OCI-LY7 (cell line): ENCODE data around the gene BRI3BP. TPM values are rescaled to one million over a fixed set of nuclear protein-coding genes. Genes with fewer than 3 reads are reported as not detected.

Experiments used
- BruUV-seq: library from RNA; stranded (reverse); fragments of 400-500 nt; replicated peaks from 2 replicates; lab custom pipeline; 2021; lab: Mats Ljungman, UMichigan
- CTCF ChIA-PET: fragments of 300-600 bp; sonication (Branson Sonifier 250); formaldehyde crosslinking; loops from one replicate; lab custom pipeline; 2022; ENCODE audit warnings: antibody characterized with exemption; ENCODE audit not compliant: unreplicated experiment; lab: Charles Lee
- POLR2A ChIA-PET: fragments of 300-600 bp; sonication (Branson Sonifier 250); formaldehyde crosslinking; loops from one replicate; lab custom pipeline; 2022; ENCODE audit warnings: antibody characterized with exemption; lab: Charles Lee
- DNase-seq: peaks from one replicate; pipeline ENCODE4 v3.0.0-alpha.2; 2015; ENCODE audit warnings: low spot score
- H2AFZ ChIP-seq: fragments of 200-600 bp; sonication (generic), shearing (Covaris generic); 2 replicates; pipeline ENCODE4 v1.6.1; 2014; ENCODE audit warnings: mild to moderate bottlenecking, antibody characterized with exemption, low read length, moderate library complexity
- H3K27ac ChIP-seq: fragments of 200-600 bp; sonication (generic); 2 replicates; pipeline ENCODE4 v1.5.1; 2014; ENCODE audit warnings: mixed run types, low read depth, mild to moderate bottlenecking, moderate library complexity, low read length, inconsistent platforms; ENCODE audit not compliant: poor library complexity, severe bottlenecking
- H3K36me3 ChIP-seq: fragments of 200-600 bp; sonication (generic); 2 replicates; pipeline ENCODE4 v1.6.1; 2014; ENCODE audit warnings: mild to moderate bottlenecking, antibody characterized with exemption, low read length, moderate library complexity, mixed read lengths; ENCODE audit not compliant: insufficient read depth
- H3K4me1 ChIP-seq: fragments of 200-600 bp; sonication (generic); 2 replicates; pipeline ENCODE4 v1.5.1; 2014; ENCODE audit warnings: mild to moderate bottlenecking, low read length; ENCODE audit not compliant: insufficient read depth, poor library complexity, severe bottlenecking
- H3K4me2 ChIP-seq: fragments of 200-600 bp; sonication (generic); 2 replicates; pipeline ENCODE4 v1.6.1; 2014; ENCODE audit warnings: mild to moderate bottlenecking, low read length
- H3K4me3 ChIP-seq: fragments of 200-600 bp; sonication (generic); 2 replicates; pipeline ENCODE4 v1.5.1; 2014; ENCODE audit warnings: mild to moderate bottlenecking, low read depth, low read length; ENCODE audit not compliant: poor library complexity, severe bottlenecking
- H3K79me2 ChIP-seq: fragments of 200-600 bp; sonication (generic); 2 replicates; pipeline ENCODE4 v1.6.1; 2016; ENCODE audit warnings: low read depth, mild to moderate bottlenecking, low read length, moderate library complexity, mixed read lengths; ENCODE audit not compliant: insufficient read depth
- H3K9me2 ChIP-seq: fragments of 200-600 bp; sonication (generic); 2 replicates; pipeline ENCODE4 v1.6.1; 2016; ENCODE audit warnings: mild to moderate bottlenecking, low read length, mixed read lengths; ENCODE audit not compliant: insufficient read depth
- H3K9me3 ChIP-seq: fragments of 200-600 bp; sonication (generic); 2 replicates; pipeline ENCODE4 v1.6.1; 2014; ENCODE audit warnings: mild to moderate bottlenecking, mixed run types, low read length, mixed read lengths
- H4K20me1 ChIP-seq: fragments of 200-600 bp; sonication (generic); 2 replicates; pipeline ENCODE4 v1.6.1; 2014; ENCODE audit warnings: mild to moderate bottlenecking, antibody characterized with exemption, low read length, moderate library complexity, mixed read lengths; ENCODE audit not compliant: insufficient read depth
- CTCF ChIP-seq: fragments of 200-600 bp; sonication (generic); conservative IDR thresholded peaks from 2 replicates; pipeline ENCODE4 v1.5.1; 2014; ENCODE audit warnings: mild to moderate bottlenecking, antibody characterized with exemption, low read length, moderate library complexity, mixed read lengths
- EZH2phosphoT487 ChIP-seq: fragments of 200-600 bp; sonication (generic); IDR thresholded peaks from 2 replicates; pipeline ENCODE4 v1.6.1; 2018; ENCODE audit warnings: low read depth, borderline replicate concordance, mild to moderate bottlenecking, mixed run types, antibody characterized with exemption, low read length, moderate library complexity, mixed read lengths
- intact Hi-C: fragments of 100-400 bp; cut with micrococcal nuclease; formaldehyde crosslinking; loops from one replicate; pipeline ENCODE4 v1.10.0; 2022; ENCODE audit not compliant: unreplicated experiment
- total RNA-seq, 2 experiments: library from RNA; depleted of rRNA in 1 of 2; stranded (reverse); fragments of >200 nt in 1 of 2; shearing (Covaris generic) in 1 of 2; gene quantifications; 2 replicates each; pipeline ENCODE4 v1.2.3, GENCODE V29; 2014 to 2022

Gene BRI3BP
- total RNA-seq, 2 experiments from 2014 or later, result 73.4 to 118 TPM

DNA sequence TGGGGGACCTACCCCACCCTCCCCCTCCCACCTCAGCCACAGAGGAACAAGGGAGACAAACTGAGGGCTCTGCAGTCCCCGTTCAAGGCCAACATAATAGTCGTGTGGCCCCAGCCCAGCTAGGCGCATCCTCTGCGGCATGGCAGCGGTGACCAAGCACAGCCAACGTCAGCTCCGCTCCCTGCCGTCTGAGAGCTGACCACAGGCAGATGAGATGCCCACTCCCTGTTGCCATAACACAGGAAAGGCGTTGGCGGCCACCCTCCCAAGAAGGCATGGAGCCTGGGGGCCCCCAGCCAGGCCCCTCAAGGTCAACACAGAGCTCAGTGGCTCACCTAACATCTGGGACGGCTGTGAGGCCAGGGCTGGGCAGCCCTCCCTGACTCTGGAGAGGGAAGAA lies 46.4 kb upstream of the BRI3BP start:
- Histone ChIP-seq H3K9me2 (no peaks in the 10 kb centered on the region), H4K20me1 (no peaks in the 10 kb centered on the region), H3K79me2 (no peaks in the 10 kb centered on the region), H3K4me2 (no peak overlapping the region), H3K27ac (no peak overlapping the region), H2AFZ (no peak overlapping the region), H3K36me3 (peaks cover 65% of the 10 kb centered on the region), H3K4me3 (no peak overlapping the region), H3K4me1 (no peaks in the 10 kb centered on the region), H3K9me3 (no peaks in the 10 kb centered on the region)
- BruUV-seq, result no TSS peak
- ChIA-PET CTCF (no interaction called here), POLR2A (interaction anchor here (0.7 kb wide), 2 partner anchors 28 to 453 kb away, joined by 3 to 6 read pairs; no protein-coding TSS in a partner anchor)
- intact Hi-C loops, result no loop called here
- TF ChIP-seq CTCF (no peak), EZH2phosphoT487 (no peak)
- no peak for DNase-seq

DNA sequence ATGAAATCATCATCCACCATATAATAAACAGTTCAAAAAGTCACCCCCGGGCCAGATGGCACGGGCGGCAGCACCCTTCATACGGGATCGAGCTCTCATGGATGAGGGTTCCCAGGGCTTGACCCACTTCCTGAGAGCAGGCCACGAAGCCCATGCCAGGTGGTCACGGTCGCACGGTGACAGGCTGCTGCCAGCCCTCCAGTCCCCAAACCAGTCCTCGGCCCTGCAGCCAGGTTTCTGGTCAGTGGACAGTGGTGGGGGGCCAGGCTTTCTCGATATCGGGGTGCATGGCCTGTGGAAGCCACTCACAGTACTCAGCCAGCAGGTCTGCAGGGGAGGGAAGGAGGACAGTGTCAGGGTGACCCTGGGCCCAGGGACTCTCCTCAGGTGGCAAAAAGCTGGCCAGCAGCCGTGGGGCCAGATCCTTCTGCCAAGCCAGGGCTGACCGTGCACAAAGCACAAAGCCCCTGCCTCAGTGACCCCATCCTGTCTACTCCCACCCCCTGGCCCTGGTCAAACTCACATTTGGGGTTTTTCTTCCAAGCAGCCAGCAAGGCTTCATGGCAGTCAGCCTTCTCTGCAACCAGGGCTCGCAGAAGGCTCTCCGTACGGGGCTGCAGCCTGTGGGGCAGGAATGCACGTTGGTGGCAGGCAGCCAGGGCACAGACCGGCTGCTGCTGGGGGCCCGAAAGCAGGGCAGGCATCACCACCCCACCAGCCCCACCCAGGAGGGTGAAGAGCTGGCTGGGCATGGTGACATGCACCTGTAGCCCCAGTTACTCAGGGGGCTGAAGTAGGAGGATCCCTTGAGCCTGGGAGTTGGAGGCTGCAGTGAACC lies 45.7 kb upstream of the BRI3BP start:
- no peaks in the 10 kb centered on the region for H4K20me1 ChIP-seq
- H3K36me3 ChIP-seq, result peaks cover 72% of the 10 kb centered on the region
- no peak overlapping the region for H3K27ac ChIP-seq
- BruUV-seq, result no TSS peak
- no peaks in the 10 kb centered on the region for H3K79me2 ChIP-seq
- POLR2A ChIA-PET, result interaction anchor here (0.6 kb wide), 1 partner anchor 11 kb away, joined by 4 read pairs; no protein-coding TSS in a partner anchor
- no peak for DNase-seq
- intact Hi-C loops, result no loop called here
- H2AFZ ChIP-seq, result no peak overlapping the region
- no peaks in the 10 kb centered on the region for H3K4me1 ChIP-seq
- no peak overlapping the region for H3K4me3 ChIP-seq
- H3K4me2 ChIP-seq, result no peak overlapping the region
- TF ChIP-seq EZH2phosphoT487, result no peak
- TF ChIP-seq CTCF, result no peak
- H3K9me3 ChIP-seq, result no peaks in the 10 kb centered on the region
- CTCF ChIA-PET, result no interaction called here
- H3K9me2 ChIP-seq, result no peaks in the 10 kb centered on the region

DNA sequence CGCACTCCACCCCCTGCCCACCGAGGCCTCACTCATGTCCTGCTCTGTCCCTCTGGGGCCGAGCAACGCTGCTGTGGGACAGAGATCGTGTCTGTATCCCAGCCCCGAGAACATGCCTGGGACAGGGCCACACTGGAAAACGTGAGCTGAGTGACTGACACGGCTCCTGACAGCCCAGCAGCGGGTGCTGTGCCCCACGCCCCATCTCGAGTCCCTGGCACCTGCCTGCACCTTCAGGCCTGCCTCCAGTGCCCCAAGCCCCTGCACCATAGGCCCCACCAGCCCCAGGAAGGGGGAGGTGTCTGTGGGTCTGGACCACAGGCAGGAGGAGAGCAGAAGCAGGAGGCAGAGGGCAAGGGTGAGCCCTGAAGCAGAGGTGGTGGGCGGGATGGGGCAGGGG lies 44.4 kb upstream of the BRI3BP start:
- no peak overlapping the region for H3K4me3 ChIP-seq
- H3K9me3 ChIP-seq, result no peaks in the 10 kb centered on the region
- POLR2A ChIA-PET, result no interaction called here
- intact Hi-C loops, result no loop called here
- no peaks in the 10 kb centered on the region for H3K9me2 ChIP-seq
- CTCF ChIA-PET, result no interaction called here
- H3K36me3 ChIP-seq, result peaks cover 81% of the 10 kb centered on the region
- H3K4me2 ChIP-seq, result no peak overlapping the region
- no peaks in the 10 kb centered on the region for H3K4me1 ChIP-seq
- H4K20me1 ChIP-seq, result no peaks in the 10 kb centered on the region
- TF ChIP-seq CTCF (no peak), EZH2phosphoT487 (no peak)
- no TSS peak for BruUV-seq
- no peak overlapping the region for H2AFZ ChIP-seq
- no peak overlapping the region for H3K27ac ChIP-seq
- no peaks in the 10 kb centered on the region for H3K79me2 ChIP-seq
- DNase-seq, result no peak
